Measurements from ENCODE around the gene DIAPH1.

DIAPH1 gene

DNA sequence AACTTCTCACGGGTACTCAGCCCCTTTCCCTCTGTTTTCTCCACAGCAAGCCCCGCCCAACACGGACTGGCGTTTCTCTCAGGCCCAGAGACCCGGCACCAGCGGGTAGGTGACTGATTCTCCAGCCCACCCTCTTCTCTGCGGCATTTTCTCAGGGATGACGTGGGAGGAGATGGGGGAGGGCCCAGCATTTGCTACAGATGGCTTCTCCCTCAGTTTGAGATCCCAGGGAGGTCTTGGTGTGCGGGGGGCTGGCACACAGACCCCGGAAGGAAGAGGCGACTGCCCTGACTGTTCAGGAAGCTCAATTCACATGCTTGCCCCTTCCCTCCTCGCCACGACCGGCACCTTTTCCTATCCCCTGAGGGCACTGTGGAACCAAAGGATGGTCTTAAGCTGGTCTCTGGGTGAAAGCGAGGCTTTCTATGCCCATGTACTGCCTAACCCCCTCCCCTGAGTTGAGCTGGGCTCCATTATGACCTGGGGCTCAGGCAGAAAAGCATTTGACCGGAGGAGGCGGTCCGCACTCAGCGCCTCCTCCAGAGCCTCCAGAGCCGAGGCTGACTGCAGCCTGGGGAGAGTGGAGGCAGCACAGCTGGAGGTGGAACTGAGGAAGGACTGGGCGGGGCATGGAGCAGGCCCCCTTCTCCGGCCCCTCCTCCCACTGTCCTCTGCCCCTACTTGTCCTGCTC, 123.9 kb downstream of the DIAPH1 start:
- no peak for DNase-seq

DNA sequence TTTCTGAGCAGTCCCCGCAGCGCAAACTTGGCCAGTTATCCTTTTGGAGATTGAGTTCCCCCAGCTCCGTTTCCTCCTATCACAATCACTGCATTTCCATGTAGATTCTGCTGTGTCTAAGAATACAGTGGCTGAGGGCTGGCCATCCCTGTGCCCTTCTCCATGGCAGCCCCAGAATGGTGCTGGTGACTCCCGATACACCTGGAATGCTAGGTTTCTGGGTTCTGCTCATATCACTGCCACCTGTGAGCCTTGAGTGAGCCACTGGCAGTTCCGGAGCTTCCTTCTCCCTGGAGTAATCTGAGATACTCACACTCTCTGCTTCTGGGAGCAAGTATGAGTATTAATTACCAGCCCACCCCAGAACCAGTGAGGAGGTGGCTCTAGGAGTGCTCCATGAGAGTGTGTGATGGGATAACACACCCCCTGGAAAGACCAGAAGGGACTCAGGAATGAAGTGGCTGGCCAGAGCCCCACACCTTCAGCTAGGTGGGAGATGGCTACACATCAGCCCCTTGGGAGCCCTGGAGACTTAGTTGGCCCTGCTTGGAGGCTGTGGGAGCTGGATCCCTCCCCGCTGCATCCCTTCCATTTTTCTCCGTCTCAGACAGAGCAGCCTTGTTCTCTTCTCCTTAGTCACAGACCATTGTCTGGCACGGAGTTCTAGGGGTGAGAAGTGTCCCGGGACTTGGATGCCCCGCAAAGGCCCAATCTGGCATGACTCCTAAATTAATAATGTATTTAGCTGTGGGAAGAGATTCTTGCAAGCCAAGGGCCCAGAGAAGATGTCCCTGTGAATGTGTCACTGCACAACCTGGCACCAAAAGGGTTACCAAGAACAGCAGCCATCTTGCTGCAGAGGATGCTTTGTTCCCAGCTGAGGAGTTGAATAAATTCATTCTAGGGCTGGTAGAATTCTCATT, 125.0 kb downstream of the DIAPH1 start:
- DNase-seq: no peak

DNA sequence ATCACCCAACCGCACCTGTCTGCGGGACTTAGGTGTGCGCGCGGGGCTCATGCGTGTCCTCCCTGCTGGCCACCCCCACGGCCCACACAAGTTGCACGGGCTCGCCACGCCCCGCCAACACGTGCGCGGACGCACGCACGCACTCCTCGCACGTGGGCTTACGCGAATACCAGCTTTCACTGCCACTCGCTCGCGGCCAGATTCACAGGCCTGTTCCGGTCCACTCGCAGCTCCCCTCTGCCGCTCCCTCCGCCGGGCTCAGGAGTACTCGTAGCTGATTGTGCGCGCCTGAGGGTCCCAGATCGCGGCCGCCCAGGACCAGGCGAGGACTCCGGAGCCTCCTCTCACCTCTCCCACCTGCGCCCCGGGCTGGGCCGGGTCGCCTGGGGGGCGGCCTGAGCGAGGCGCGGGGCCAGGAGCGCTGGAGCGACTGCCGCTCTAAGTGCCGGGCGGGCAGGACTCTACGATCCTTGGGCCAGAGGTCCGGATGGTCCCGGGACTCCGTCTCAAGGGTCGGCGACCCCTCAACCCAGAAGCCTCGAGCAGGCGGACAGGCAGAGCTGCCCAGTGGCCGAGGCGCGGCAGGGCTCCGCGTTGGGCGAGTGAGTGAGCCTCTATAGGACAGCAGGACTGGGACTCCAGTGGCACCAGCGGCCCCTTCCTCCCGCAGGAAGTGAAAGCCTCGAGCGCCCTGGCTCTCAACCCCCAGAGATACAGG, 126.5 kb downstream of the DIAPH1 start:
- no peak for DNase-seq

DNA sequence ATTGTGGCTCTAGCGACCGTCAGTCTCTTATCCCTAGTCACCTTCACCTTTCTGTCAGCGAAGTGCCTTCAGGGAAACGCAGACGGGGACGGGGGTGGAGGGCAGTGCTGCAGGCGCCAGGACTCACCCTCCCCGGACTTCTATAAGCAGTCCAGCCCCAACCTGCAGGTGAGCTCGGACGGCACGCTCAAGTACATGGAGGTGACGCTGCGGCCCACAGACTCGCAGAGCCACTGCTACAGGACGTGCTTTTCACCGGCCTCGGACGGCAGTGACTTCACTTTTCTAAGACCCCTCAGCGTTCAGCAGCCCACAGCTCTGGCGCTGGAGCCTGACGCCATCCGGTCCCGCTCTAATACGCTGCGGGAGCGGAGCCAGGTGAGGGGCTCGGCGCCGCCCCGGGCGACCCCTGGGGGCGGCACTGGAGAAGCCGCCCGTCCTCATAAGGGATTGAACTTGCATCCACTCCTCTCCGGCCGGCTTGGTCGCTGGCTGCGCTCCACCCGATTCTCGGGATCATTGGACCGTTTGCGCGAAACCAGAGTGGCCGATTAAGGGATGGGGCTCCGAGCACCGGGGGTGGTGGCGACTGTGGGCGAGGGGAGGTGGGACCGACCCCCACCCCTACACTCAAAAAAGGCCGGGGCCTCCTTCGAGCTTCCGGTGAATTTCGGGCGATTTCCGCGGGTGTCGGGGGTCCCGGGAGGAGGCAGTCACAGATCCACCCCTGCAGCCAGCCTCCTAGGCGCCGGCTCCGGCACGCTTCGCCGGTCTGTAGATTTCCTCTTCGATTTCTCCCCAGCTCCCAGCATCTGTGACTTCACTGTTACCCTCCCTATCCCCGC, 127.3 kb downstream of the DIAPH1 start:
- no peak for DNase-seq

DNA sequence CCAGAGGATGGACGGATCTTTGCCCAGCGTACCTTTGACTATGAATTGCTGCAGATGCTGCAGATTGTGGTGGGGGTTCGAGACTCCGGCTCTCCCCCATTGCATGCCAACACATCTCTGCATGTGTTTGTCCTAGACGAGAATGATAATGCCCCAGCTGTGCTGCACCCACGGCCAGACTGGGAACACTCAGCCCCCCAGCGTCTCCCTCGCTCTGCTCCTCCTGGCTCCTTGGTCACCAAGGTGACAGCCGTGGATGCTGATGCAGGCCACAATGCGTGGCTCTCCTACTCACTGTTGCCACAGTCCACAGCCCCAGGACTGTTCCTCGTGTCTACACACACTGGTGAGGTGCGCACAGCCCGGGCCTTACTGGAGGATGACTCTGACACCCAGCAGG, 128.0 kb downstream of the DIAPH1 start:
- no peak for DNase-seq

DNA sequence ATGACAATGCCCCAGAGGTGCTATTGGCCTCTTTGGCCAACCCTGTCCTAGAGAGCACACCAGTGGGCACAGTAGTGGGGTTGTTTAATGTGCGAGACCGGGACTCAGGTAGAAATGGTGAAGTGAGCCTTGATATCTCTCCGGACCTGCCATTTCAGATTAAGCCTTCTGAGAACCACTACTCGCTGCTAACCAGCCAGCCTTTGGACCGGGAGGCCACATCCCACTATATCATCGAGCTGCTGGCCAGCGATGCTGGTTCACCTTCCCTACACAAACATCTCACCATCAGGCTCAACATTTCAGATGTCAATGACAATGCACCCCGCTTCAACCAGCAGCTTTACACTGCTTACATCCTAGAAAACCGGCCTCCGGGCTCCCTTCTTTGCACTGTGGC, 128.5 kb downstream of the DIAPH1 start:
- DNase-seq: no peak

DNA sequence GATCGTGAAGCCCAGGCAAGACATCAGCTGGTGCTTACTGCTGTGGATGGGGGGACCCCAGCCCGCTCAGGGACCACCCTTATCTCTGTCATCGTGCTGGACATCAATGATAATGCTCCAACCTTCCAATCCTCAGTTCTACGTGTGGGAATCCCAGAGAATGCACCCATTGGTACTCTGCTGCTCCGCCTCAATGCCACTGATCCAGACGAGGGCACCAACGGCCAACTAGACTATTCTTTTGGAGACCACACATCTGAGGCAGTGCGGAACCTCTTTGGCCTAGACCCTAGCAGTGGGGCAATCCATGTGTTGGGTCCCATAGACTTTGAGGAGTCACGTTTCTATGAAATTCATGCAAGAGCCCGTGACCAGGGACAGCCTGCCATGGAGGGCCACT, 129.0 kb downstream of the DIAPH1 start:
- no peak for DNase-seq

DNA sequence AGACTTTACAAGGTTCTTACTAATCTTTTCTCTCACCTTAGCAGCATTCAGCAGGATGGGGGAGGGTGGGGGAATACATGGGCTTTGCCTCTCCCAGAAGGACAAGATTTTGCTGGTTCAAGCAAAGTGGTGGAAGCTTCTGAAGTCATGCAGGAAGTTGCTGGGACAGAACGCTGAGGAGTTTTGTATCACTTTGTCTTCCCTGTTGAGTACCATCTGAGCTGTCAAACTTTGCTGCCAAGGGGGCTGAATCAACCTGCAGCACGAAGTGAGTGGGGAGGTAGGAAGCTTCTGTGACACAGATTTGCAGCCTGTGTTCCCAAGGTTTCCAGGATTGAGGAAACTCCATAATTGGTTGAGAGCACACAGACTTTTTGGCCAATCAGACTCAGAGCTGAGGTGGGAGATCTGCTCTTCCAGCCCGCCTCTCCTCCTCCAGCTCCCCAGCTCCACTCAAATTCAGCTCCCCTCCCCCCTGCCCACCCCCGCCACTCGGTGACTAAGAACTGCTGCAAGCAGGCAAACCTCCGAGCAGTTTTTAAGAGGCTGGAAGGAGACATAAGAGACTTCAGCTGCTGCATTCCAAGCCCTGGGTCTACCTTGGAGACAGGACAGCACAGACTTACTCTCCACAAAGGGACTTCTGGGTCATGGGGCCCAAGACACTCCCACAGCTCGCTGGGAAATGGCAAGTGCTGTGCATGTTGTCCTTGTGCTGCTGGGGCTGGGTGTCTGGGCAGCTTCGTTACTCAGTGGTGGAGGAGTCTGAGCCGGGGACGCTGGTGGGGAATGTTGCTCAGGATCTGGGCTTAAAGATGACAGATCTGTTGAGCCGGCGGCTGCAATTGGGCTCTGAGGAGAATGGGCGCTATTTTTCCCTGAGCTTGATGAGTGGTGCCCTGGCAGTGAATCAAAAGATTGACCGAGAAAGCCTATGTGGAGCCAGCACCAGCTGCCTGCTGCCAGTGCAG, 129.9 kb downstream of the DIAPH1 start, which contains the start of gene PCDHGC5:
Gene PCDHGC5, plus strand, starts transcription at position 491 of the 971 bp plus-strand sequence. Its CDS starts 160 bp downstream, at position 651.
- no peak for DNase-seq

DNA sequence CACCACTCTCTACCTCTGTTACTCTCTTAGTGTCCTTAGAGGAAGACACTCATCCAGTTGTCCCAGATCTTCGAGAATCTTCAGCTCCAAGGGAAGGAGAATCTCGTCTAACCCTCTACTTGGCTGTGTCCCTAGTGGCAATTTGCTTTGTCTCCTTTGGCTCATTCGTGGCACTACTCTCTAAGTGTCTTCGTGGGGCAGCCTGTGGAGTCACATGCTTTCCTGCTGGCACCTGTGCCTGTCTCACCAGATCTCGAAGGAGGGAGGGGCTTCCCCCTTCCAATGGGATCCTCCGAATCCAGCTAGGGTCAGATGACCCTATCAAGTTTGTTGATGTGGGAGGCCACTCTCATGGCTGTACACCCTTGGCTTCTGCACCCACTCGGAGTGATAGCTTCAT, 131.7 kb downstream of the DIAPH1 start:
- DNase-seq: no peak

DNA sequence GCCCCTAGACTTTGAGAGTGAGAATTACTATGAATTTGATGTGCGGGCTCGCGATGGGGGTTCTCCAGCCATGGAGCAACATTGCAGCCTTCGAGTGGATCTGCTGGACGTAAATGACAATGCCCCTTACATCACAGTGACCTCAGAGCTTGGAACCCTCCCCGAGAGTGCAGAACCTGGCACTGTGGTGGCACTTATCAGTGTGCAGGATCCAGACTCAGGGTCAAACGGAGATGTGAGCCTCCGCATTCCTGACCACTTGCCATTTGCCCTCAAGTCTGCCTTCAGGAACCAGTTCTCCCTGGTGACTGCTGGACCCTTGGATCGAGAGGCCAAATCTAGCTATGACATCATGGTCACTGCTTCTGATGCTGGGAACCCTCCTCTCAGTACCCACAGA, 132.7 kb downstream of the DIAPH1 start:
- no peak for DNase-seq

DNA sequence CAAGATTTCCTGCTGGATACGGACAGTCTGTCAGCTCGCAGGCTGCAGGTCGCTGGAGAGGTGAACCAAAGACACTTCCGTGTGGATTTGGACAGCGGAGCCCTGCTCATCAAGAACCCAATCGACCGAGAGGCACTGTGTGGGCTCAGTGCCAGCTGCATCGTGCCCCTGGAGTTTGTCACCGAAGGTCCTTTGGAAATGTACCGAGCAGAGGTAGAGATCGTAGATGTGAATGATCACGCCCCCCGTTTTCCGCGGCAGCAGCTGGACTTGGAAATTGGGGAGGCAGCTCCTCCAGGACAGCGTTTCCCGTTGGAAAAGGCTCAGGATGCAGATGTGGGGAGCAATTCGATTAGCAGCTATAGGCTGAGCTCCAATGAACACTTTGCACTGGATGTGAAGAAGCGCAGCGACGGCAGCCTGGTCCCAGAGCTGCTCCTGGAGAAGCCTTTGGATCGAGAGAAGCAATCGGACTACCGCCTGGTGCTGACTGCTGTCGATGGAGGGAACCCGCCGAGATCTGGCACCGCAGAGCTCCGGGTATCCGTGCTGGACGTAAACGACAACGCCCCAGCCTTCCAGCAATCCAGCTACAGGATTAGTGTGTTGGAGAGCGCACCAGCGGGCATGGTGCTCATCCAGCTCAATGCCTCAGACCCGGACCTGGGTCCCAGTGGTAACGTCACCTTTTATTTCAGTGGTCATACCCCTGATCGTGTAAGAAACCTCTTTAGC, 133.3 kb downstream of the DIAPH1 start:
- DNase-seq: no peak

DNA sequence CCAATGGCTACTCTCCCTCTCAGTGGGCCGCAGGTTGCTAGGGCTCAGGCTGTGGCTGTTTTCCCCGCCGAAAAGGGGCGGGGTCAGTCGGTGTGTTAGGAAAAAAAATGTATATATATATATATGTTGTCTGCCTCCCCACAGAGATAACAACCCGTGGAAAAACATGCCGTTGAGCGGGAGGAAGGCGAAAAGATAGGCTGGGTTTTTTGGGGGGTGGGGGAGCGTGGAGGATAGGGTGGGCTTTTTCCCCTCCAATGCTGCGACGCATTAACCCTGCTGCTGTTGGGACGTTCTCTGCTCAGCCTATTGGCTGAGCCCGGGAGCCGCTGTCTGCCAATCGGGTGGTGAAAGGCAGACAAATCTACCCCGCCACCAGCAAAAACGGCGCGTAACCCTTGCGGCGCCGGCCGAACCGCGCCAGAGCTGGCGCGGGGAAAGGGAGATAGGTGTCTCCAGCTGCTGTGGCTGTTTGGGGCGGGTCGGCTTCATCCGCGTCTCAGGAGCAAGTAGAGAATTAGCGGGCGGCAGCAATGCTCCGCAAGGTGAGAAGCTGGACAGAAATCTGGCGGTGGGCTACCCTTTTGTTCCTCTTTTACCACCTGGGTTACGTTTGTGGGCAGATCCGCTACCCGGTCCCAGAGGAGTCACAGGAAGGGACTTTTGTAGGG, 134.0 kb downstream of the DIAPH1 start, which contains the start of gene PCDHGC4:
Gene PCDHGC4, plus strand, starts transcription at position 390 of the 671 bp plus-strand sequence. Its CDS starts 144 bp downstream, at position 534.
- DNase-seq: no peak

DNA sequence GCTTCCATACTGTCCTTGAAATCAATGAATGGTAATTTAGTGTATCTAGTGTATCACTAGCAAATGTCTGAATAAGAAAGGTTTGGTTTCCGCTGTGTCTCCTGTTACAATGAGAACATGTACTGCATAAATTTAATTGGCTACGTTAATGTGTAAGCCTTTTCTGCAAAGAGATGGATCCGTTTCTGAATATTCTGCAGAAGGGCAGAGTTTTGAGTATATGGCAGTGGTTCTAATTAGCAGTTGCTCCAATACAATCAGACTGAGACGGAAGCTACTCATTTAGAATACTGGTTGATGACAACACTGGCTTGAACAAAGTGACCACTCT, 134.5 kb downstream of the DIAPH1 start:
- DNase-seq: no peak

DNA sequence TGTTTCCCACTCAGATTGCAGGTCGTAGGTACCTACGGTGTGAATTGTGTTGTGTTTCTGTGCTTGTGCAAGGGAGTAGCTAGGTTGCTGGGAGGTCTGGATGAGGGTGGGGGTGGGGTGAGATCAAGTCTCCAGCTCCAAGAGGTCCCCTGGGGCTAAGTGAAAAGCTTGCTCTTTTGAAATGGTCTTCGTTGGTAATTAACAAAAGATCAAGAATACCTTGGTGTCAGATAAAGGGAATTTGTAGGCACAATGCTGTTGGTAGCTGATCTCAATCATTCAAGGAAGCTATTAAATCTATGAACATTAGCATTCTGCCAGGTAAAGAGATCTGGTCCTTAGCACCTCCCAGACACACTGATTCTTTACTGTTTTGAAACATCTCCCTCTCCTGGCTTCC, 134.9 kb downstream of the DIAPH1 start:
- DNase-seq: no peak

DNA sequence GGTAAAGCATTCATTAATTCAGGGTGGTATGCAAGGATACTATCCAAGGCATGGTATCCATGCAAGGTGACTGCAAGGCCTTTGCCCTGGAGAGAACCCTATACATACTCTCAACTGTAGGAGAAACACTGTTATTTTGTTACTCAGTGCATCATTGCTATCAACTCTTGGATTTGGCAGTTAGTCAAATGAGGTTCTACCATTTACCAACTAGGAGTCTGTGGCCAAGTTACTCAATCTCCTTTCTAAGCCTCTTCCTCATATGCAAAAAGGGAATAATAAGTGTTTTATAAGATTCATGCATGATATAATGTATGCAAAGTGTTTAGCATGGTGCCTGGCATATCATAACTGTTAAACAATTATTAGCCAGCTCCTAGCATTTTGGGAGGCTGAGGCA, 139.0 kb downstream of the DIAPH1 start:
- DNase-seq: no peak

DNA sequence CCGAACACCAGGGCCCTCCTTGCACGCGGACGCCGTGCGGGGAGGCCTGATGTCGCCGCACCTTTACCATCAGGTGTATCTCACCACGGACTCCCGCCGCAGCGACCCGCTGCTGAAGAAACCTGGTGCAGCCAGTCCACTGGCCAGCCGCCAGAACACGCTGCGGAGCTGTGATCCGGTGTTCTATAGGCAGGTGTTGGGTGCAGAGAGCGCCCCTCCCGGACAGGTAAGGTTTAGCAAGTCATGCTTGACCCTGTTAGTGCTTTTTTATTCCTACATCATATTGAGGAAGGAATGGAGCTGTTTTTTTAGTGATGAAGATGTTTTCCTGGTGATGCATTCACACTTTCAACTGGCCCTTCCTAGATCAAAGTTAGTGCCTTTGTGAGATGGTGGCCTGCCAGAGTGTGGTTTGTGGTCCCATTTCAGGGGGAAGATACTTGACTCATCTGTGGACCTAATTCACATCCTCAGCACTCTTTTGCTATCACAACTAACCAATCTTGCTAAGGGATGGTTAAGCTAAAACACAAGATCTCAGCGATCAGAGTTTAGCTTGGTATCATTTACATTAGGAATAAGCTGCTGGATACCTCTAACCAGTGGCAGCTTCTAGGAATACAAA, 140.4 kb downstream of the DIAPH1 start:
- peak; percentile 30 for DNase-seq

DNA sequence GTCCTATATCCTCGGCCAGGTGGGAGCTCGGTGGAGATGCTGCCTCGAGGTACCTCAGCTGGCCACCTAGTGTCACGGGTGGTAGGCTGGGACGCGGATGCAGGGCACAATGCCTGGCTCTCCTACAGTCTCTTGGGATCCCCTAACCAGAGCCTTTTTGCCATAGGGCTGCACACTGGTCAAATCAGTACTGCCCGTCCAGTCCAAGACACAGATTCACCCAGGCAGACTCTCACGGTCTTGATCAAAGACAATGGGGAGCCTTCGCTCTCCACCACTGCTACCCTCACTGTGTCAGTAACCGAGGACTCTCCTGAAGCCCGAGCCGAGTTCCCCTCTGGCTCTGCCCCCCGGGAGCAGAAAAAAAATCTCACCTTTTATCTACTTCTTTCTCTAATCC, 141.0 kb downstream of the DIAPH1 start:
- no peak for DNase-seq

DNA sequence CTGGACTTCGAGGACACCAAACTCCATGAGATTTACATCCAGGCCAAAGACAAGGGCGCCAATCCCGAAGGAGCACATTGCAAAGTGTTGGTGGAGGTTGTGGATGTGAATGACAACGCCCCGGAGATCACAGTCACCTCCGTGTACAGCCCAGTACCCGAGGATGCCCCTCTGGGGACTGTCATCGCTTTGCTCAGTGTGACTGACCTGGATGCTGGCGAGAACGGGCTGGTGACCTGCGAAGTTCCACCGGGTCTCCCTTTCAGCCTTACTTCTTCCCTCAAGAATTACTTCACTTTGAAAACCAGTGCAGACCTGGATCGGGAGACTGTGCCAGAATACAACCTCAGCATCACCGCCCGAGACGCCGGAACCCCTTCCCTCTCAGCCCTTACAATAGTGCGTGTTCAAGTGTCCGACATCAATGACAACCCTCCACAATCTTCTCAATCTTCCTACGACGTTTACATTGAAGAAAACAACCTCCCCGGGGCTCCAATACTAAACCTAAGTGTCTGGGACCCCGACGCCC, 141.7 kb downstream of the DIAPH1 start:
- DNase-seq: no peak

Measured in activated CD4-positive, alpha-beta T cell treated with anti-CD3 and anti-CD28 coated beads, Interleukin-10, Interleukin-2, amounts not matched to agents 100 ng/mL and 50 ng/mL, durations not matched to agents 16 hours and 8 hours (primary cell).